SU-DHL-6 (cell line): ENCODE measurements around the gene CPNE2.

Experiments used
- H2AFZ ChIP-seq: fragments of 200-600 bp; sonication (generic); 2 replicates; pipeline ENCODE4 v1.6.1; 2014; ENCODE audit warnings: low read depth, mild to moderate bottlenecking, moderate library complexity, mixed read lengths, antibody characterized with exemption, low read length; ENCODE audit not compliant: severe bottlenecking
- H3F3A ChIP-seq: fragments of 200-600 bp; shearing (Covaris generic); 2 replicates; pipeline ENCODE4 v1.6.0; 2016; ENCODE audit warnings: antibody characterized with exemption, mild to moderate bottlenecking; ENCODE audit not compliant: insufficient read depth
- H3K27ac ChIP-seq: fragments of 200-600 bp; sonication (generic); 2 replicates; pipeline ENCODE4 v1.5.1; 2016; ENCODE audit warnings: low read depth, mild to moderate bottlenecking, low read length, moderate library complexity, mixed read lengths
- H3K27me3 ChIP-seq: fragments of 200-600 bp; sonication (generic), shearing (Covaris generic); 2 replicates; pipeline ENCODE4 v1.6.0; 2014; ENCODE audit warnings: mild to moderate bottlenecking, low read length
- H3K36me3 ChIP-seq: fragments of 200-600 bp; sonication (generic); 2 replicates; pipeline ENCODE4 v1.6.1; 2014; ENCODE audit warnings: mild to moderate bottlenecking, low read length, mixed read lengths
- H3K4me2 ChIP-seq: fragments of 300-600, 200-600 bp; shearing (Covaris generic), sonication (generic); 2 replicates; pipeline ENCODE4 v1.6.0; 2014; ENCODE audit warnings: low read length, low read depth, mild to moderate bottlenecking; ENCODE audit not compliant: poor library complexity, severe bottlenecking
- H3K4me3 ChIP-seq: fragments of 200-600 bp; sonication (generic); 2 replicates; pipeline ENCODE4 v1.5.1; 2014; ENCODE audit warnings: antibody characterized with exemption, low read length, mild to moderate bottlenecking, mixed read lengths; ENCODE audit not compliant: insufficient read depth, poor library complexity, severe bottlenecking
- H3K79me2 ChIP-seq: fragments of 200-600 bp; sonication (generic); 2 replicates; pipeline ENCODE4 v1.6.1; 2014; ENCODE audit warnings: mild to moderate bottlenecking, low read length, moderate library complexity; ENCODE audit not compliant: insufficient read depth
- H3K9ac ChIP-seq: fragments of 200-600 bp; sonication (generic); 2 replicates; pipeline ENCODE4 v1.7.0; 2014; ENCODE audit warnings: mild to moderate bottlenecking, low read length
- H3K9me2 ChIP-seq: fragments of 200-600 bp; sonication (generic); replicated peaks from 2 replicates; pipeline ENCODE4 v1.6.1; 2014; ENCODE audit warnings: low read length; ENCODE audit not compliant: insufficient read depth
- H3K9me3 ChIP-seq: fragments of 200-600 bp; sonication (generic); 2 replicates; pipeline ENCODE4 v1.6.1; 2014; ENCODE audit warnings: low read length, mixed read lengths; ENCODE audit not compliant: insufficient read depth
- H4K20me1 ChIP-seq: fragments of 200-600 bp; sonication (generic); 2 replicates; pipeline ENCODE4 v1.6.1; 2014; ENCODE audit warnings: low read depth, mild to moderate bottlenecking, antibody characterized with exemption, low read length, moderate library complexity, mixed read lengths
- CTCF ChIP-seq: fragments of 200-600 bp; sonication (generic); IDR thresholded peaks from one replicate; pipeline ENCODE4 v1.5.1; 2017; ENCODE audit warnings: antibody characterized with exemption, mild to moderate bottlenecking, low read length, moderate library complexity; ENCODE audit not compliant: insufficient read depth, poor library complexity, severe bottlenecking
- EZH2phosphoT487 ChIP-seq: fragments of 200-600 bp; sonication (generic), shearing (Covaris generic); conservative IDR thresholded peaks from 2 replicates; pipeline ENCODE4 v1.6.1; 2018; ENCODE audit warnings: mild to moderate bottlenecking, antibody characterized with exemption, low read length, moderate library complexity, mixed read lengths

Gene CPNE2

GRCh38 chr16:57051696-57052228, 40.6 kb upstream of the CPNE2 start:
- Histone ChIP-seq H3K27ac (no peak overlapping the region), H3K4me2 (no peak overlapping the region), H4K20me1 (no peaks in the 10 kb centered on the region), H3K9me3 (no peaks in the 10 kb centered on the region), H3K9ac (no peak overlapping the region), H3K4me3 (no peak overlapping the region), H3K79me2 (no peaks in the 10 kb centered on the region), H3K27me3 (no peaks in the 10 kb centered on the region), H2AFZ (no peak overlapping the region), H3F3A (no peaks in the 10 kb centered on the region), H3K9me2 (no peaks in the 10 kb centered on the region), H3K36me3 (no peaks in the 10 kb centered on the region)
- TF ChIP-seq EZH2phosphoT487 (no peak), CTCF (no peak)

GRCh38 chr16:57053206-57053605, 39.2 kb upstream of the CPNE2 start:
- Histone ChIP-seq H3K9ac (no peak overlapping the region), H3F3A (no peaks in the 10 kb centered on the region)

GRCh38 chr16:57054338-57054737, 38.0 kb upstream of the CPNE2 start:
- no peak for TF ChIP-seq CTCF
- no peak for TF ChIP-seq EZH2phosphoT487
- Histone ChIP-seq H3K9ac (no peak overlapping the region), H3F3A (no peaks in the 10 kb centered on the region), H3K9me3 (no peaks in the 10 kb centered on the region), H3K36me3 (no peaks in the 10 kb centered on the region), H4K20me1 (no peaks in the 10 kb centered on the region), H2AFZ (no peak overlapping the region), H3K79me2 (no peaks in the 10 kb centered on the region), H3K9me2 (no peaks in the 10 kb centered on the region), H3K27ac (no peak overlapping the region), H3K4me2 (no peak overlapping the region), H3K27me3 (no peaks in the 10 kb centered on the region), H3K4me3 (no peak overlapping the region)

More at GRCh38 chr16:57053206-57053605, 39.2 kb upstream of the CPNE2 start:
- Histone ChIP-seq H3K27me3 (no peaks in the 10 kb centered on the region), H3K4me3 (no peak overlapping the region), H3K9me2 (no peaks in the 10 kb centered on the region), H3K27ac (no peak overlapping the region), H2AFZ (no peak overlapping the region), H4K20me1 (no peaks in the 10 kb centered on the region), H3K9me3 (no peaks in the 10 kb centered on the region), H3K4me2 (no peak overlapping the region), H3K36me3 (no peaks in the 10 kb centered on the region), H3K79me2 (no peaks in the 10 kb centered on the region)
- TF ChIP-seq CTCF (no peak), EZH2phosphoT487 (no peak)

- no peaks in the 10 kb centered on the region for H3K36me3 ChIP-seq
- no peaks in the 10 kb centered on the region for H4K20me1 ChIP-seq
- no peaks in the 10 kb centered on the region for H3F3A ChIP-seq
- H3K27ac ChIP-seq: no peak overlapping the region
- TF ChIP-seq CTCF: no peak
- no peak for TF ChIP-seq EZH2phosphoT487
- no peak overlapping the region for H3K4me3 ChIP-seq
- H2AFZ ChIP-seq: no peak overlapping the region
- no peaks in the 10 kb centered on the region for H3K9me3 ChIP-seq
- no peaks in the 10 kb centered on the region for H3K27me3 ChIP-seq
- no peak overlapping the region for H3K9ac ChIP-seq
- H3K4me2 ChIP-seq: no peak overlapping the region
- H3K9me2 ChIP-seq: no peaks in the 10 kb centered on the region
- no peaks in the 10 kb centered on the region for H3K79me2 ChIP-seq
These were observed 37.6 kb upstream of the CPNE2 start for GRCh38 chr16:57054771-57055170.
